ENCODE data around the gene MAT2A.

DNA sequence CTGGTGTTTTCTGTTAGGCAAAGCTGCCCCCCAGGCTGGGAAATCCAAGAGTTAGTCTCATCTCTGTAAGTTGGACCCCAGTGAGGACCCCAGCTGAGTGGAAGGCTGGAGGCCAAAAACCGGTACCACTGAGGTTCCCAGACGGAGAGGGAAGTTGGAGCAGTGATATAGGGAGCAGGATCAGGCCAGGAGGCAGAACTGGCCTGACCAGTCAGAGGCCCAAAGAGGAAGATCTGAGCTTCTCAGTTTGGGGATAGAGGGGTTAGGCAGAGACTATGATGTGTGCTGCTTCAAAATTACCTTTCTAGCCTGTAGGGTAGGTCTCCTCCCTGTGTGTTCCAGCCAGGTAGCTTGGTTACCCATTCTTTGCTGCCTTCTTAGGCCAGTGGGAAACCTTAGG, 52.0 kb downstream of the MAT2A start:
- TF ChIP-seq, protein P1, sequence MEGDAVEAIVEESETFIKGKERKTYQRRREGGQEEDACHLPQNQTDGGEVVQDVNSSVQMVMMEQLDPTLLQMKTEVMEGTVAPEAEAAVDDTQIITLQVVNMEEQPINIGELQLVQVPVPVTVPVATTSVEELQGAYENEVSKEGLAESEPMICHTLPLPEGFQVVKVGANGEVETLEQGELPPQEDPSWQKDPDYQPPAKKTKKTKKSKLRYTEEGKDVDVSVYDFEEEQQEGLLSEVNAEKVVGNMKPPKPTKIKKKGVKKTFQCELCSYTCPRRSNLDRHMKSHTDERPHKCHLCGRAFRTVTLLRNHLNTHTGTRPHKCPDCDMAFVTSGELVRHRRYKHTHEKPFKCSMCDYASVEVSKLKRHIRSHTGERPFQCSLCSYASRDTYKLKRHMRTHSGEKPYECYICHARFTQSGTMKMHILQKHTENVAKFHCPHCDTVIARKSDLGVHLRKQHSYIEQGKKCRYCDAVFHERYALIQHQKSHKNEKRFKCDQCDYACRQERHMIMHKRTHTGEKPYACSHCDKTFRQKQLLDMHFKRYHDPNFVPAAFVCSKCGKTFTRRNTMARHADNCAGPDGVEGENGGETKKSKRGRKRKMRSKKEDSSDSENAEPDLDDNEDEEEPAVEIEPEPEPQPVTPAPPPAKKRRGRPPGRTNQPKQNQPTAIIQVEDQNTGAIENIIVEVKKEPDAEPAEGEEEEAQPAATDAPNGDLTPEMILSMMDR (IDR thresholded peaks at IDR 0.05 in 8 of 11, conservative IDR thresholded peaks at IDR 0.05 in 3 of 11): no peak
- no peak for TF ChIP-seq POLR2AphosphoS5 (IDR thresholded peaks at IDR 0.05)
